Ovary (tissue), 9 donors: Measurements from ENCODE around the gene FGF19. TPM values are rescaled to one million over a fixed set of nuclear protein-coding genes. Genes with fewer than 3 reads are reported as not detected.

Source experiments
- DNase-seq, 5 donors: peaks; one replicate each; pipeline ENCODE4 v3.0.0-alpha.2; 2019 to 2020
- H3K27ac ChIP-seq, 2 donors: fragments of 200-600 bp; one replicate each; pipeline versions ENCODE4 v1.5.1 to v1.8.0; 2019 to 2022
- H3K27me3 ChIP-seq: fragments of 200-600 bp; one replicate; pipeline ENCODE4 v1.8.0; 2022
- H3K36me3 ChIP-seq: fragments of 200-600 bp; sonication (generic); one replicate; pipeline ENCODE4 v1.5.1; 2019
- H3K4me1 ChIP-seq: one replicate; pipeline ENCODE4 v1.8.1; 2013; ENCODE audit warnings: mild to moderate bottlenecking, moderate library complexity; ENCODE audit not compliant: insufficient read depth
- H3K4me3 ChIP-seq: fragments of 200-600 bp; sonication (generic); one replicate; pipeline ENCODE4 v1.5.1; 2017
- H3K9me3 ChIP-seq, 2 donors: fragments of 200-600 bp in 1 of 2; sonication (generic) in 1 of 2; one replicate each; pipeline versions ENCODE4 v1.5.1 to v1.8.1; 2013 to 2019; ENCODE audit warnings: mild to moderate bottlenecking in 1 of 2, moderate library complexity in 1 of 2
- CTCF ChIP-seq, 3 donors: fragments of 450-650 bp in 2 of 3; fragments of 200-600 bp in 1 of 3; IDR thresholded peaks; one replicate each; pipeline versions ENCODE4 v1.5.1 to v1.8.0; 2016 to 2022; ENCODE audit warnings: antibody characterized with exemption in 3 of 3, mild to moderate bottlenecking in 1 of 3
- EP300 ChIP-seq: sonication (generic); formaldehyde crosslinking; IDR thresholded peaks from one replicate; pipeline ENCODE4 v1.6.1; 2017; ENCODE audit warnings: antibody characterized with exemption
- POLR2A ChIP-seq: fragments of 450-650 bp; IDR thresholded peaks from one replicate; pipeline ENCODE4 v1.6.1; 2017; ENCODE audit warnings: antibody characterized with exemption, mild to moderate bottlenecking, moderate library complexity
- WGBS, 3 donors: extraction: QIAGEN DNeasy Blood & Tissue Kit in 1 of 3; methylation state at CpG; one replicate each; pipeline versions ENCODE4 v1.1.5 to v1.1.7; 2013 to 2017; 5-methylcytosine and 5-hydroxymethylcytosine counted together
- intact Hi-C, 4 donors: fragments of 100-400 bp; cut with DNase I; formaldehyde crosslinking; loops; one replicate each; pipeline versions ENCODE4 v1.11.0 to v1.15.1; 2022 to 2023
- polyA plus RNA-seq, 2 donors: library from polyadenylated mRNA; stranded (reverse); fragments of 200-250 nt in 1 of 2; fragments of 350-450 nt in 1 of 2; fragmentation: Illumina TruSeq in 1 of 2; extraction: RNeasy Lipid Tissue Mini Kit (QIAGEN cat#74804) in 1 of 2; gene quantifications; one replicate each; pipeline ENCODE4 v1.2.3, GENCODE V29; 2013 to 2014
- total RNA-seq, 7 donors: library from RNA; depleted of rRNA in 2 of 7; stranded (reverse); fragments of >200 nt in 2 of 7; fragmentation: NEBNext Ultra II Directional in 3 of 7; extraction: Animal tissue kit (Norgen Biotek cat#: 25700) in 3 of 7; gene quantifications; one replicate each; pipeline versions ENCODE4 v1.1.0 to v1.2.4, GENCODE V29; 2016 to 2023
- donor health status: DM: no; HTN: no; CAD: no; lungs with moderate emphysema.
- donor health status: DM: no; HTN: no; CAD: no.
- donor health status: Bipolar disorder and iron deficiency.
- donor health status: DM: yes; HTN: yes; CAD: no.
- donor health status: DM: no; HTN: no; CAD: no.
- donor health status: DM: yes; HTN: yes; CAD: no.

The FGF19 gene
- total and polyA plus RNA-seq, 9 donors = 0.31 TPM; not detected in 8

GRCh38 chr11:69734841-69735240 is 31.0 kb upstream of the FGF19 start:
- WGBS, 3 donors = 87 to 91% (median 88%) methylated on average over 3 of the region's 3 CpGs
- H3K27ac ChIP-seq = no peak overlapping the region
- no peaks in the 10 kb centered on the region for H3K36me3 ChIP-seq
- no peak for TF ChIP-seq CTCF (IDR thresholded peaks at IDR 0.05)
- no peak for TF ChIP-seq EP300
- TF ChIP-seq POLR2A = no peak
- H3K4me3 ChIP-seq = no peak overlapping the region
- no peak for DNase-seq
- H3K4me1 ChIP-seq = no peaks in the 10 kb centered on the region
- H3K27me3 ChIP-seq = no peaks in the 10 kb centered on the region
- intact Hi-C loops = no loop called here
- peaks cover 0 to 5% of the 10 kb centered on the region in 2 donors for H3K9me3 ChIP-seq

GRCh38 chr11:69734367-69734766 is 30.5 kb upstream of the FGF19 start:
- Histone ChIP-seq H3K4me3 (no peak overlapping the region), H3K4me1 (no peaks in the 10 kb centered on the region), H3K9me3 (peaks cover 0 to 5% of the 10 kb centered on the region in 2 donors), H3K27me3 (no peaks in the 10 kb centered on the region), H3K36me3 (no peaks in the 10 kb centered on the region), H3K27ac (no peak overlapping the region)
- TF ChIP-seq EP300 = no peak
- no peak for TF ChIP-seq CTCF (IDR thresholded peaks at IDR 0.05)
- TF ChIP-seq POLR2A = no peak
- WGBS, 3 donors = 88 to 97% (median 92%) methylated on average over 2 of the region's 2 CpGs
- intact Hi-C loops = no loop called here
- DNase-seq = no peak

- Histone ChIP-seq H3K27ac (no peak overlapping the region), H3K9me3 (peaks cover 0 to 5% of the 10 kb centered on the region in 2 donors), H3K27me3 (no peaks in the 10 kb centered on the region), H3K4me1 (no peaks in the 10 kb centered on the region), H3K36me3 (no peaks in the 10 kb centered on the region), H3K4me3 (no peak overlapping the region)
- DNase-seq = no peak
- TF ChIP-seq EP300 = no peak
- no peak for TF ChIP-seq CTCF (IDR thresholded peaks at IDR 0.05)
- TF ChIP-seq POLR2A = no peak
- intact Hi-C loops = no loop called here
- 52 to 67% (median 67%) methylated on average over 7 of the region's 7 CpGs for WGBS, 3 donors
These were observed 29.1 kb upstream of the FGF19 start for GRCh38 chr11:69732910-69733309.

- Histone ChIP-seq H3K27ac (no peak overlapping the region), H3K36me3 (no peaks in the 10 kb centered on the region), H3K9me3 (peaks cover 0 to 5% of the 10 kb centered on the region in 2 donors), H3K4me1 (no peaks in the 10 kb centered on the region), H3K27me3 (no peaks in the 10 kb centered on the region), H3K4me3 (no peak overlapping the region)
- no peak for DNase-seq
- WGBS, 3 donors = 80 to 94% (median 85%) methylated on average over 10 to 11 of the region's 11 CpGs
- TF ChIP-seq POLR2A (no peak), CTCF (IDR thresholded peaks at IDR 0.05) (no peak), EP300 (no peak)
- intact Hi-C loops = no loop called here
These were observed 27.3 kb upstream of the FGF19 start for GRCh38 chr11:69731110-69731509.
